Measurements from ENCODE around the gene KAT5. TPM values are rescaled to one million over a fixed set of nuclear protein-coding genes. Genes with fewer than 3 reads are reported as not detected.
"Not testable (repeated sequence)": the region's sequence is repeated elsewhere in the genome, so short reads cannot be mapped to it uniquely, and the experiment has no call there.

The KAT5 gene
- total RNA-seq, 2 donors from 2014 or later, result 62.3 to 65.0 TPM

GRCh38 chr11:65703846-65704245 lies 8.2 kb upstream of the KAT5 start:
- DNase-seq (ENCODE audit: low spot score), result no peak
- intact Hi-C loops (cut with DNase I), result loop anchor here in 1 of 2 donors (10.0 kb wide), 1 partner anchor 271 kb away; no protein-coding TSS in a partner anchor

GRCh38 chr11:65706303-65706763 lies 5.7 kb upstream of the KAT5 start:
- peak; percentile 93 for DNase-seq (ENCODE audit: low spot score)
- intact Hi-C loops (cut with DNase I), result loop anchor here in 1 of 2 donors (5.0 to 10.0 kb wide), 2 partner anchors 111 to 268 kb away; no protein-coding TSS in a partner anchor

GRCh38 chr11:65707002-65707401 lies 5.0 kb upstream of the KAT5 start:
- intact Hi-C loops (cut with DNase I), result loop anchor here in 1 of 2 donors (5.0 to 10.0 kb wide), 2 partner anchors 110 to 268 kb away; no protein-coding TSS in a partner anchor
- DNase-seq (ENCODE audit: low spot score), result not testable (repeated sequence)

- intact Hi-C loops (cut with DNase I), result loop anchor here in 1 of 2 donors (5.0 to 10.0 kb wide), 2 partner anchors 109 to 266 kb away; no protein-coding TSS in a partner anchor
- no peak for DNase-seq (ENCODE audit: low spot score)
Measured at GRCh38 chr11:65708451-65708850, 3.6 kb upstream of the KAT5 start.

GRCh38 chr11:65709661-65710060 lies 2.4 kb upstream of the KAT5 start:
- intact Hi-C loops (cut with DNase I), result loop anchor here in 1 of 2 donors (5.0 to 10.0 kb wide), 2 partner anchors 108 to 265 kb away; no protein-coding TSS in a partner anchor
- DNase-seq (ENCODE audit: low spot score), result no peak

- no peak for DNase-seq (ENCODE audit: low spot score)
- intact Hi-C loops (cut with DNase I), result no loop called here
Measured at GRCh38 chr11:65710421-65710820, 1.6 kb upstream of the KAT5 start.

- intact Hi-C loops (cut with DNase I), result no loop called here
- DNase-seq (ENCODE audit: low spot score), result no peak
Measured at GRCh38 chr11:65712633-65713076, 603 bp downstream of the KAT5 start.

- intact Hi-C loops (cut with DNase I), result no loop called here
- no peak for DNase-seq (ENCODE audit: low spot score)
Measured at GRCh38 chr11:65713212-65713969, 1.3 kb downstream of the KAT5 start.

GRCh38 chr11:65714433-65714832 lies 2.4 kb downstream of the KAT5 start:
- intact Hi-C loops (cut with DNase I), result no loop called here
- no peak for DNase-seq (ENCODE audit: low spot score)

- DNase-seq (ENCODE audit: low spot score), result no peak
- intact Hi-C loops (cut with DNase I), result no loop called here
Measured at GRCh38 chr11:65716302-65716701, 4.2 kb downstream of the KAT5 start.

GRCh38 chr11:65716774-65717405 lies 4.8 kb downstream of the KAT5 start:
- intact Hi-C loops (cut with DNase I), result no loop called here
- no peak for DNase-seq (ENCODE audit: low spot score)

GRCh38 chr11:65717906-65718305 lies 5.9 kb downstream of the KAT5 start:
- intact Hi-C loops (cut with DNase I), result no loop called here
- no peak for DNase-seq (ENCODE audit: low spot score)

- intact Hi-C loops (cut with DNase I), result no loop called here
Measured at GRCh38 chr11:65718531-65718930, 6.5 kb downstream of the KAT5 start.

GRCh38 chr11:65718964-65719492 lies 7.0 kb downstream of the KAT5 start:
- intact Hi-C loops (cut with DNase I), result no loop called here
- DNase-seq (ENCODE audit: low spot score), result no peak

More at GRCh38 chr11:65718531-65718930, 6.5 kb downstream of the KAT5 start:
- no peak for DNase-seq (ENCODE audit: low spot score)

GRCh38 chr11:65719871-65720210 lies 7.8 kb downstream of the KAT5 start:
- intact Hi-C loops (cut with DNase I), result no loop called here
- no peak for DNase-seq (ENCODE audit: low spot score)

GRCh38 chr11:65720211-65720934 lies 8.3 kb downstream of the KAT5 start, which contains the start of gene RNASEH2C:
Gene RNASEH2C, minus strand, starts transcription at chr11:65720798. Its CDS starts 40 bp downstream, at chr11:65720758.
- intact Hi-C loops (cut with DNase I), result no loop called here
- DNase-seq (ENCODE audit: low spot score), result peak; percentile 95

GRCh38 chr11:65722261-65722660 lies 10.2 kb downstream of the KAT5 start:
- DNase-seq (ENCODE audit: low spot score), result no peak
- intact Hi-C loops (cut with DNase I), result no loop called here

GRCh38 chr11:65726660-65727059 lies 14.6 kb downstream of the KAT5 start:
- no peak for DNase-seq (ENCODE audit: low spot score)
- intact Hi-C loops (cut with DNase I), result no loop called here

GRCh38 chr11:65727865-65728264 lies 15.8 kb downstream of the KAT5 start:
- DNase-seq (ENCODE audit: low spot score), result no peak
- intact Hi-C loops (cut with DNase I), result no loop called here

Measured in posterior vena cava (tissue), 2 donors.